GM18861 (cell line): ENCODE results near the gene UGT2A3.
A peak's percentile ranks its signal among the peaks of the same experiment; 100 is the strongest.
"Not testable (repeated sequence)": the region's sequence is repeated elsewhere in the genome, so short reads cannot be mapped to it uniquely, and the experiment has no call there.

Source experiments
- ATAC-seq: cut with Tn5 transposase; IDR thresholded peaks from one replicate; pipeline ENCODE4 v1.9.1; 2021; ENCODE audit not compliant: unreplicated experiment

UGT2A3 gene

GRCh38 chr4:68951078-68951805, at the start of gene UGT2A3:
UGT2A3 (minus strand) TSS chr4:68951804; CDS start chr4:68951760, 44 bp downstream.
- peak; percentile 68 for ATAC-seq

DNA sequence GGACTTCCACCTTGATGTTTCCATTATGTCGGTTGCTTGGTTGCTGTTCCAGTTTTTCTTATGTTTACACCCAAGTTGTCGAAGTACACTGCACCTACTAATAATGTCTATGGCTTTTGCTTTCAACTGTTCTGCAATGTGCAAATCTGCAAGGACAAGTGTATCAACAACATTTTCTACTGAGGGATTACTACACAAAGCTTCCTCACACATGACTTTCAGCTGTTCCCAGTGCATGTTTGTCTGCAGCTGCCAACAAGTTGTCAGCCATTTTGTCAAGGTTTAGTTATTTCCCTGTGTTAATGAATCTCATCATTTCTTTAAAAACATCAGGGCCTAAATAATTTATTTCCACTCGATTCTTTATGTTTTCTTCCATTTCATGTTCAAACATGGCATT, 45.4 kb upstream of the UGT2A3 start:
- no peak for ATAC-seq

- ATAC-seq: no peak
These were observed 43.7 kb upstream of the UGT2A3 start for GRCh38 chr4:68995292-68995691.

DNA sequence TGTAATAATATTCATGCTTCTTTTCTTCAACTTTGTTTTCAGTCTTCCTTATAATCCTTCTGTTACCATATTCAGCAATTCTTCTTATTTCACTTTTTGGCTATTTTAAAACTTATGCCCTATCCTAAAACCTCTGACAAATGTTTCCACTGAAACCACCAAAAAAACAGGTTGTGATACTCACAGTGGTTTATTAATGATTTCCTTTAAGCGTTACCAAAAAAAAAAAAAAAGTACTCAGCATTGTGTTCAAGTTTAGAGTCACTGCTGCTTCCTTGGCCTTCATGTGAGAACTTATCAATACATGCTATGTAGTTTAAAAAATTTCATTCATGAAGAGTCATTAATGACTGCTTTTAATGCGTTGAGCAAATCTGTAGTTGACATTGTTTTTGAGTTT, 35.4 kb upstream of the UGT2A3 start:
- peak; percentile 90 for ATAC-seq

DNA sequence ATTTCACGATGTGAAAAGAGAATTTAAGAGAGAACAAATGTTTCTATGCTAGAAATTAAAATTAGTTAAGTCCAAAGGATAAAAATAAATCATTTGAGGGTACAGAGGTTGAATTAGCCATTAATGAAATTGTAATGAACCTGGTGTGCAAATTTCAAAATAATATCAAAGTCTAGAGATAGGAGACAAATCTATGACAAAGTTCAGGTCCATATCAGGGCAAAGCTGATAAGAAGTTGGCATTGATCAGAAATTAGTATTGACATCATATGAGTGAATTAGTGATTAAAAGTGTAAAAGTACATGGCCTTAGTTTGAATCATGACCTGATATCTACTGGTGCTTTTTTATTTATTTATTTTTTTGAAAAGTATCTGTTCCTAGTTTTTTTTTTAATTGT, 33.8 kb upstream of the UGT2A3 start:
- no peak for ATAC-seq

- ATAC-seq: no peak
These were observed 33.3 kb upstream of the UGT2A3 start for GRCh38 chr4:68984947-68985346.

DNA sequence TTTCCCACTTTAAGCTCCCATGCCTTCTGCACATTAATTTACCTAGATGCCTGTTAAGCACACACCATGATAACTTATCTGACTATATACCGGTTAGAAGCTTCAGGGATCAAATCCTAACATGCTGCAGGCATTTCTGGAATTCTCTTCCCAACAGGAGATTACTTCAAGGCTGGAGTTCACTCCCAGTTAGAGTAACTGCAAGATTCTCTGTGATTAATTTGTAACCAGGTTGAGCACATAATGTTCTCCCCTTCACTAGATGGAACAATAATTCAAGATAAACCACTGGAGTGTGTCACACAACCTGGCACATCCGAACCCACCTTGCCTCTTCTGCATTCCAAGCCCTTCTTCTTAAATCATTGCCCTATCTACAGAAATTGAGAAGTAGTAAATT, 11.8 kb upstream of the UGT2A3 start:
- ATAC-seq: no peak

DNA sequence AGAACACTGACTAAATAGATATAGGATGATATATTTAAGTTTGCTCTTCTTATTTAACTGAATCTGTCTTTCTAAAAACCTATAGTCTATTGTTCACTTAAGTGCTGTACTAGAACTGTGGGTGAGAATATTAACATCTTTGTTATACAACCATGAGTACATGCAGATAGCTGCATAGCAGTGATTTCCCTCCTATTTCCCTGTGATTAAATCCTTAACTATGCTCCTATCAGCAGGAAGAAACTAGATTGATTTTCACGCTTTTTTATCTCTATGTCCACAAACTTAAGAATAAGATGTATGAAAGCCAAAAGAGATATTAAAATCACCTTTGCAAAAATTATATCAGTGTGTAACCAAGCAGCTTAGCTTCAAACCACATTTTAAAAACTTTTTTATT, 11.3 kb upstream of the UGT2A3 start:
- ATAC-seq: no peak

DNA sequence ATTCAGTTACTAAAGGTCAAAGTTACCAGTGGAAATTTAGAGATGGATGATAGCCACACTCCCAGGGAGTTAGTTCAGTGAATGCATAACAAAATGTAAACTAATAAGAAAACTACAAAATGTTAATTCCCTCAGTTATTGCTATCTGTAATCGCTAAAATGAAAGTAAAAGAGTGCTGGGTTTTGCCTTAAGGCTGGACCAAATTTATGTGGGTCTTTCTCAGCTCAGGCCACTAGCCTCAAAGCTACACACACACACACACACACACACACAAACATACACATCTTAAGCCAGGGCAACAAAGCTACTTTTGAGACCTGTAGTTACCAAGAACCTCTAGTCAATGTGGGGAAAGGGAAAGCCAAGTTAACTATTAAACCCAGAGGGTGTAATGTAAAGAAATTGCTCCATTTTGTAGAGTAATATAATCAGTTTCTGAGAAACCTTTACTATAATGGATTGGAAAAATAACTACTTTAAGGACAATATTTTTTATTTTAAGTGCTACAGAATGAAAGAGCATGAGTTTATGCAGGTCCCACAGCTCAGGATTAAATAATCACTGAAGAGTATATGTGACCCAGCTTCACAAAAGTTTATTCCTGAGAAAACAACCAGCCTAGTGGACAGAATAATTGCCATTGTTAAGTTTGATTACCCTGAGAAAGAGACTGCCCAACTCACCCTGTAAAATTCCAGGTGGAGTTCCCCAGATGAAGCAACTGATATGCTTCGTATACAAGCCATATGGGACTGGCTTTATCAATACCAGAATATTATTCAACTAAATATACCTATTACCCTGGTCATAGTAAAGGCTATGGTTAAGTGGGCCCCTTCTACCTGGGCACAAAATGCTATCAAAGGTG, 8.9 kb upstream of the UGT2A3 start:
- ATAC-seq: no peak

DNA sequence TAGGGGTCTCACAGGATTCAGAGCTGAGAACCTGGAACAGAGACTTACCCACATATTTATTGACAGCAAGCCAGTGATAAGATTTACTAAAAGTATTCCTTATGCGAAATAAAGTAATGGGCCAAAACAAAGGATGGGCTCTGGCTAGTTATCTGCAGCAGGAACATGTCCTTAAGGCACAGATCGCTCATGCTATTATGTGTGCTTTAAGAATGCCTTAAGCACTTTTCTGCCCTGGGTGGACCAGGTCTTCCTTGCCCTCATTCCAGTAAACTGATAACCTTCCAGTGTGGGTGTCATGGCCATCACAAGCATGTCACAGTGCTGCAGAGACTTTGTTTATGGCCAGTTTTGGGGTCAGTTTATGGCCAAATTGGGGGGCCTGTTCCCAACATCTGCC, 7.5 kb upstream of the UGT2A3 start:
- ATAC-seq: not testable (repeated sequence)

- no peak for ATAC-seq
These were observed 2.5 kb upstream of the UGT2A3 start for GRCh38 chr4:68954126-68954525.

DNA sequence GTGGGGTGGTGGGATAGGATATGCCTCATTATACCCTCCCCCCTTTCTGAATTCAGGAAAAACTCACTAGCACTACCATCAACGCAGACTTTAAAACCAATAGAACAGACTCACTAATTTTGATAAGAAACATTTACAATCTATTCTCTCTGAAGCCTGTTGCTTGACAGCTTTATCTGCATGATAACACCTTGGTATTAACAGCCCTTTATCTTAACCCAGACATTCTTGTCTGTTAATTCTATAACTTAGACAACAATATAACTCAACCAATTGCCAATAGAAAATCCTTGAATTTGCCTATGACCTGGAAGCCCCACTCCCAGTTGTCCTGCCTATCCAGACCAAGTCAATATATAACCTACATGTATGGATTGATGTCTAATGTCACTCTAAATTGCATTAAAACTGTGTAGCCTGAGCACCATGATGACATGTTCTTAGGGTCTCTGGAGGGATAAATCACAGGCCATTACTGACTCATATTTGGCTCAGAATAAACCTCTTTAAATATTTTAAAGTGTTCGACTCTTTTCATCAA, 1.5 kb upstream of the UGT2A3 start:
- no peak for ATAC-seq

DNA sequence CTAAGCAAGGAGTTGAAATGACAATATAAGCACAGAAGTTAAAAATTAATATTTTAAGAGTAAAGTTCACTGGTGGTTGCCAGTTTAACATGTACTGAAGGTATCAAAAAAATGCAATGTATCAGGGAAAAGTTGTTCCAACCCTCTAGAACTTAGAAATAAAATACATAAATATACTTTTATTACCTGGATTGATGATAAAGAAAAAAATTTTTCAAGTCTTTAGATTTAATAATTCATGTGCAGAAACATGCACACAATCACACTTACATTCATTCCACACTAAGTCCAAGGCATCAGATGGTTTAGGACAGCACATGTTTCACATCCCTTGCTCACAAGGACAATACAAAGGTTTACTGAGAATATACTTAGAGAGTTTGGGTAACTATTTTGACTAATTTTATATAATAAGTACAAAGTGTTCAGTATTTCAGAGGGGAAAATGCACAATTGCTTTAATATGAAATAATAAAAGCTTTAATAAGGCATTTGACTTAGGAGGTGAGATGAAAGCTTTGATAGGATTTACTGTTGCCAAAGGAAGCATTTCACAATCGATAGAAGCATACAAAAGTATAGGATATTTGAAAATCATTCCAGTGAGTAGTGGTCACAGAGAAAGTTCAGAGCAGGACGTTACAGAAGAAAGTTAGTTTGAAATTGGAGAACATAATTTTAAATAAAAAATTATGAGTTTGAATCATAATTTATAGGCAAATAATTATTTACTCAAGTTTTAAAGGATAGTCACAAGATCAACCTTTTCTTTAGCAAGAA, 392 bp upstream of the UGT2A3 start:
- peak; percentile 21 for ATAC-seq

- ATAC-seq: no peak
These were observed 1.6 kb downstream of the UGT2A3 start for GRCh38 chr4:68950033-68950432.

- no peak for ATAC-seq
These were observed 2.6 kb downstream of the UGT2A3 start for GRCh38 chr4:68948985-68949384.

DNA sequence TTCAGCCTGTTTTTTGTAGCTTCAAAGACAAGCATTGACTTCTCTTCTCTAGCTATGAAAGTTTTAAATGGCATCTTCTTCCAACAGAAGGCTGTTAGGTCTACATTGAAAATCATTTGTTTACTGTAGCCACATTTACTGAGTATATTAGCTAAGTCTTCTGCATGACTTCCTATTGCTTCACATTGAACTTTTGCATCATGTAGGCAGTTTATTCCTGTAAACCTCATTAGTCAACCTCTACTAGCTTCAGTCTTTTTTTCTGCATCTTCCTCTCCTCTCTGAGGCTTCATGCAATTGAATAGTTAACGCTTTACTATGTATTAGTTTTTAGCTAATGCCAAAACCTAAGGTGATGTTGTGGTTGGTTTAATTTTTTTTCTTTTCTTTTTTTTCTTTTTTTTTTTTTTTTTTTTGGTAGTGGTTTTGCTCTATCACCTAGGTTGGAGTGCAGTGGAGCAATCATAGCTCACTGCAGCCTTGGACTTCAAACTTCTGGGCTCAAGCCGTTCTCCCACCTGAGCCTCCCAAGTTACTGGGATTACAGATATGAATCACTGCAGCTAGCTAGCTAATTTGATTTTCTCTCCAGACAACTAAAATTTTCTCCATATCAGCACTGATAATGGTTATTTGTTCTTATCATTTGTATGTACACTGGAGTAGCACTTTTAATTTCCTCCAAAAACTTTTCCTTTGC, 3.4 kb downstream of the UGT2A3 start:
- ATAC-seq: no peak

GRCh38 chr4:68929076-68929737, 22.4 kb downstream of the UGT2A3 start:
- ATAC-seq: no peak

DNA sequence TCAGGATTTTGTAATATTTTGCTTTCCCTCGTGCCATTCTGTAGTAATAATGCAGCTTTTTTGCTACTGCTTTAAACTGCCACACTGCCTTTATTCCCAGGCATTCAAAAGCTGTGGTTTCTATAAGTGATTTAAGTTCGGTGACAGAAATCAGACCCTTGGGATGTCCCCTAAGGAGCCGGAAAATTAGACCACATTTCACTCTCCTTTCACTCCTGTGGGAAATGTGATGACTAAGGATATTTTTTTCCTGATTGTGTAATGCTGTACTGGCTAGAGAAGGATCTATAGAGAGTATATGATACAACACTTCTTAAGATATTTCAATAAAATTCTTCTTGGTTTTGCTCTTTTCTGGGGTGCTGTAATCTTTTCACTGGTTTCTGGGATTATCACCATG, 24.4 kb downstream of the UGT2A3 start:
- ATAC-seq: no peak

DNA sequence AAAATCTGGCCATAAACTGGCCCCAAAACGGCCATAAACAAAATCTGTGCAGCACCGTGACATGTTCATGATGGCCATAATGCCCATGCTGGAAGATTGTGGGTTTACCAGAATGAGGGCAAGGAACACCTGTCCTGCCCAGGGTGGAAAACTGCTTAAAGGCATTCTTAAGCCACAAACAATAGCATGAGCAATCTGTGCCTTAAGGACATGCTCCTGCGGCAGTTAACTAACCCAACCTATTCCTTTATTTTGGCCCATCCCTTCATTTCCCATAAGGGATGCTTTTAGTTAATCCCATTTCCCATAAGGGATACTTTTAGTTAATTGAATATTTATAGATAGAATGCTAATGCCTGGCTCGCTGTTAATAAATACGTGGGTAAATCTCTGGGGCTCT, 29.4 kb downstream of the UGT2A3 start:
- not testable (repeated sequence) for ATAC-seq

DNA sequence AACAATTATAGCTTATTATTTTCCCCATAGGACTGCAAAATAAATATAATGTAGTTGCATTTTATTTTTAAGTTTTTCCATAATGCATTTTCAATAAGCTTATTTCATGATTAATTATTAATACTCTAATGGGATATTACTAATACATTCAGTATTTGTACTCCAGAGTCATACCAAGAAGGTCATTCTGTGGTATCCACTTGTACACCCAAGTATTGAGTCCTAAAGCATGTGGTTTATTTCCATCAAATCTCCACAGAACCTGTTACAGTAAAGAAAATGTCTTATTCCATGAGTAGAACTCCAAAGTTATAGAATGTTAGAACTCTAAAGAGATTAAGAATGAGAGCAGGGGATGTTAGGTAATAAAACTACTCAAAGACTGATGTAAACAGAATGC, 30.6 kb downstream of the UGT2A3 start:
- ATAC-seq: no peak
